ENCODE measurements around the gene COL6A1. TPM values are rescaled to one million over a fixed set of nuclear protein-coding genes. Genes with fewer than 3 reads are reported as not detected.

COL6A1 gene
- total and polyA plus RNA-seq, 2 donors (not counting 3 experiments of a cell fraction or from before 2014, with no cell fraction given), result 30.1 to 42.4 TPM

- H3K4me3 ChIP-seq (replicated peaks in 1 of 3; ENCODE audit: insufficient read depth in 1 of 3, low read depth in 1 of 3, low read length in 3 of 3), result no peak overlapping the region
- H3K79me2 ChIP-seq (ENCODE audit: control insufficient read depth, insufficient read depth, low read length), result no peaks in the 10 kb centered on the region
- H4K20me1 ChIP-seq (replicated peaks; ENCODE audit: control insufficient read depth, extremely low read depth, insufficient read depth, low read length), result no peaks in the 10 kb centered on the region
- no TSS peak for BruUV-seq (replicated peaks)
- DNase-seq (ENCODE audit: low read depth, low spot score) (no peak), FAIRE-seq (no peak)
- no peak overlapping the region for H2AFZ ChIP-seq (ENCODE audit: low read depth, low read length)
- H3K9me1 ChIP-seq (replicated peaks; ENCODE audit: control insufficient read depth, extremely low read depth, insufficient read depth, low read length), result no peaks in the 10 kb centered on the region
- H3K27me3 ChIP-seq (ENCODE audit: control insufficient read depth in 2 of 2, insufficient read depth in 2 of 2, low read length in 2 of 2), result no peaks in the 10 kb centered on the region
- TF ChIP-seq MYC (IDR thresholded peaks at IDR 0.05; ENCODE audit: low read depth, low read length), result no peak
- no peak for TF ChIP-seq MAX (IDR thresholded peaks at IDR 0.05; ENCODE audit: insufficient read depth, insufficient read length)
- no peak for TF ChIP-seq JUN (IDR thresholded peaks at IDR 0.05; ENCODE audit: borderline replicate concordance, insufficient read depth, insufficient read length, low read depth)
- TF ChIP-seq POLR2A (IDR thresholded peaks at IDR 0.05; ENCODE audit: low read depth, low read length), result no peak
- TF ChIP-seq EZH2 (IDR thresholded peaks at IDR 0.05; ENCODE audit: borderline replicate concordance, low read depth, low read length, severe bottlenecking), result no peak
- TF ChIP-seq FOS (IDR thresholded peaks at IDR 0.05; ENCODE audit: borderline replicate concordance, insufficient read depth, low read length), result no peak
- CTCF ChIA-PET, result no interaction called here
- no peaks in the 10 kb centered on the region for H3K9me3 ChIP-seq (replicated peaks; ENCODE audit: control insufficient read depth, insufficient read depth, low read length)
- intact Hi-C loops (cut with micrococcal nuclease) (no loop called here), dilution Hi-C loops (cut with MboI; ENCODE audit: extremely low pct_ligation_motif_present, low sequenced_read_pairs) (no loop called here)
- POLR2A ChIA-PET, result no interaction called here
- H3K4me2 ChIP-seq (ENCODE audit: insufficient read depth, low read length), result no peak overlapping the region
- no peak overlapping the region for H3K9ac ChIP-seq (replicated peaks; ENCODE audit: extremely low read depth, insufficient read depth, low read length)
- no peak overlapping the region for H3K27ac ChIP-seq (ENCODE audit: insufficient read depth, low read depth, low read length)
- no peaks in the 10 kb centered on the region for H3K36me3 ChIP-seq (ENCODE audit: control insufficient read depth in 2 of 2, extremely low read depth in 1 of 2, insufficient read depth in 2 of 2, low read length in 2 of 2)
- peaks cover 8% of the 10 kb centered on the region for H3K4me1 ChIP-seq (ENCODE audit: control insufficient read depth, extremely low read depth, insufficient read depth, low read length)
These were observed 55.2 kb downstream of the COL6A1 start for GRCh38 chr21:46036696-46037330.

All from endothelial cell of umbilical vein (primary cell).